Muscle of leg (tissue), 16 donors: ENCODE data around the gene KCNJ8. TPM values are rescaled to one million over a fixed set of nuclear protein-coding genes. Genes with fewer than 3 reads are reported as not detected.

Source experiments
- DNase-seq: peaks from one replicate; pipeline ENCODE4 v3.0.0; 2013
- H3K27ac ChIP-seq: one replicate; pipeline ENCODE4 v1.5.1; 2013; ENCODE audit warnings: mild to moderate bottlenecking, low read length, control low read depth
- H3K27me3 ChIP-seq: one replicate; pipeline ENCODE4 v1.6.1; 2013; ENCODE audit warnings: low read length; ENCODE audit not compliant: control insufficient read depth, insufficient read depth
- H3K36me3 ChIP-seq: one replicate; pipeline ENCODE4 v1.6.1; 2013; ENCODE audit warnings: low read length; ENCODE audit not compliant: control insufficient read depth, insufficient read depth
- H3K4me1 ChIP-seq: one replicate; pipeline ENCODE4 v1.6.1; 2013; ENCODE audit warnings: low read length; ENCODE audit not compliant: control insufficient read depth, insufficient read depth
- H3K4me3 ChIP-seq: one replicate; pipeline ENCODE4 v1.5.1; 2013; ENCODE audit warnings: low read length, control low read depth
- H3K9me3 ChIP-seq: replicated peaks from 2 replicates; pipeline ENCODE4 v1.6.1; 2013; ENCODE audit warnings: low read depth, low read length; ENCODE audit not compliant: control insufficient read depth
- WGBS: methylation state at CpG from one replicate; pipeline ENCODE4 v1.1.5; 2013; ENCODE audit warnings: missing lambda C conversion rate; ENCODE audit not compliant: insufficient coverage; 5-methylcytosine and 5-hydroxymethylcytosine counted together
- long read RNA-seq, 11 donors: transcript quantifications; one replicate each; lab custom pipeline, GENCODE V29; 2026
- polyA plus RNA-seq, 8 donors: library from polyadenylated mRNA; unstranded; fragments of 120-200 nt; gene quantifications; one replicate each; pipeline versions ENCODE4 v1.2.1 to v1.2.3, GENCODE V29; 2013; ENCODE audit warnings: inconsistent platforms in 1 of 8, low replicate concordance in 1 of 8; ENCODE audit not compliant: insufficient read length in 8 of 8, insufficient read depth in 1 of 8
- total RNA-seq: library from RNA; stranded (reverse); fragments of 120-200 nt; gene quantifications from one replicate; pipeline ENCODE4 v1.2.4, GENCODE V29; 2013

Gene KCNJ8
- total RNA-seq = 38.7 TPM
- polyA plus RNA-seq = 10 to 100 TPM; 23.7 to 37.6 (median 29.8) TPM
- long read RNA-seq, donor 1, partial matches to known transcripts = 0 of 4 reads
- long read RNA-seq, donor 1, other reads (novel, unspliced or antisense) = 0 of 4 reads
- long read RNA-seq, donor 2, partial matches to known transcripts = 0 of 4 reads
- long read RNA-seq, donor 2, other reads (novel, unspliced or antisense) = 0 of 4 reads
- long read RNA-seq, donor 3, transcript KCNJ8-201 (3 exons, 2,389 nt) = major isoform, 9 of 9 reads
- long read RNA-seq, donor 3, partial matches to known transcripts = 0 of 9 reads
- long read RNA-seq, donor 3, other reads (novel, unspliced or antisense) = 0 of 9 reads
- long read RNA-seq, donor 4, transcript KCNJ8-201 (3 exons, 2,389 nt) = major isoform, 9 of 9 reads
- long read RNA-seq, donor 4, partial matches to known transcripts = 0 of 9 reads
- long read RNA-seq, donor 4, other reads (novel, unspliced or antisense) = 0 of 9 reads
- long read RNA-seq, donor 5, transcript KCNJ8-201 (3 exons, 2,389 nt) = major isoform, 38 of 44 reads
- long read RNA-seq, donor 5, partial matches to known transcripts = 6 of 44 reads
- long read RNA-seq, donor 5, other reads (novel, unspliced or antisense) = 0 of 44 reads
- long read RNA-seq, donor 6, transcript KCNJ8-201 (3 exons, 2,389 nt) = major isoform, 18 of 18 reads
- long read RNA-seq, donor 6, partial matches to known transcripts = 0 of 18 reads
- long read RNA-seq, donor 6, other reads (novel, unspliced or antisense) = 0 of 18 reads
- long read RNA-seq, donor 7, transcript KCNJ8-201 (3 exons, 2,389 nt) = major isoform, 8 of 8 reads
- long read RNA-seq, donor 7, partial matches to known transcripts = 0 of 8 reads
- long read RNA-seq, donor 7, other reads (novel, unspliced or antisense) = 0 of 8 reads
- long read RNA-seq, donor 8, transcript KCNJ8-201 (3 exons, 2,389 nt) = major isoform, 20 of 20 reads
- long read RNA-seq, donor 8, partial matches to known transcripts = 0 of 20 reads
- long read RNA-seq, donor 8, other reads (novel, unspliced or antisense) = 0 of 20 reads
- long read RNA-seq, donor 9, transcript KCNJ8-201 (3 exons, 2,389 nt) = major isoform, 7 of 12 reads
- long read RNA-seq, donor 9, partial matches to known transcripts = 5 of 12 reads
- long read RNA-seq, donor 9, other reads (novel, unspliced or antisense) = 0 of 12 reads
- long read RNA-seq, donor 10, transcript KCNJ8-201 (3 exons, 2,389 nt) = major isoform, 11 of 11 reads
- long read RNA-seq, donor 10, partial matches to known transcripts = 0 of 11 reads
- long read RNA-seq, donor 10, other reads (novel, unspliced or antisense) = 0 of 11 reads
- long read RNA-seq, donor 11, transcript KCNJ8-201 (3 exons, 2,389 nt) = major isoform, 13 of 13 reads
- long read RNA-seq, donor 11, partial matches to known transcripts = 0 of 13 reads
- long read RNA-seq, donor 11, other reads (novel, unspliced or antisense) = 0 of 13 reads

- DNase-seq = peak; percentile 90
- peak within 1 kb of the TSS; percentile 79 for H3K27ac ChIP-seq
- no peaks in the 10 kb centered on the region for H3K9me3 ChIP-seq
- 0% methylated on average over 29 of the region's 49 CpGs for WGBS
- peak within 1 kb of the TSS; percentile 50 for H3K4me3 ChIP-seq
- no peaks in the 10 kb centered on the region for H3K36me3 ChIP-seq
- H3K4me1 ChIP-seq = peaks cover 7% of the 10 kb centered on the region
- H3K27me3 ChIP-seq = peaks cover 16% of the 10 kb centered on the region
These were observed at the start of gene KCNJ8 for GRCh38 chr12:21774358-21775132. Gene KCNJ8, minus strand, starts transcription at chr12:21774706. Its CDS starts 1,090 bp downstream, at chr12:21773616.

- H3K36me3 ChIP-seq = no peaks in the 10 kb centered on the region
- H3K4me3 ChIP-seq = no peak overlapping the region
- H3K27ac ChIP-seq = no peak overlapping the region
- H3K27me3 ChIP-seq = no peaks in the 10 kb centered on the region
- no peaks in the 10 kb centered on the region for H3K9me3 ChIP-seq
- H3K4me1 ChIP-seq = peaks cover 2% of the 10 kb centered on the region
- DNase-seq = peak; percentile 22
- WGBS = 67% methylated on average over 2 of the region's 8 CpGs
These were observed 49.1 kb upstream of the KCNJ8 start for GRCh38 chr12:21823581-21823980.

DNA sequence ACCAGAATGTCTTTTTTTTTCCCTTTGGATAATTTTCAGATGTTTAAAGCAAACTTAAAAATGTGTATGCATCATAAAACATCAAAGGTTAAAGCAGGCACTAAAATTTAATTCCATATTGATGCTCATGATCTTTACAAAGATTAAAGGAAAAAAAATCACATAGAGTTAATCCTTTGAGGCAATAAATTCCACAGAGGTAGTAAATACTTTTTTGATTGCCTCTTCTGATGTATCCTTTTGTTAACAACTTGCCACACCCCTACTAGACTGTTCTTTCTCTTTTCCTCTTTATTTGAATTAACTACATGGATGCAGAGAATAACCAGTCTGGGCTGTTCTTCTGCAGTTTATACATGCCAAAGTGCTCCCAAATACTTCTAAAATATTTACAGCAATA, 45.2 kb upstream of the KCNJ8 start:
- H3K36me3 ChIP-seq = no peaks in the 10 kb centered on the region
- H3K27ac ChIP-seq = no peak overlapping the region
- no peak overlapping the region for H3K4me3 ChIP-seq
- no peak for DNase-seq
- no peaks in the 10 kb centered on the region for H3K27me3 ChIP-seq
- H3K4me1 ChIP-seq = peaks cover 2% of the 10 kb centered on the region
- no peaks in the 10 kb centered on the region for H3K9me3 ChIP-seq

DNA sequence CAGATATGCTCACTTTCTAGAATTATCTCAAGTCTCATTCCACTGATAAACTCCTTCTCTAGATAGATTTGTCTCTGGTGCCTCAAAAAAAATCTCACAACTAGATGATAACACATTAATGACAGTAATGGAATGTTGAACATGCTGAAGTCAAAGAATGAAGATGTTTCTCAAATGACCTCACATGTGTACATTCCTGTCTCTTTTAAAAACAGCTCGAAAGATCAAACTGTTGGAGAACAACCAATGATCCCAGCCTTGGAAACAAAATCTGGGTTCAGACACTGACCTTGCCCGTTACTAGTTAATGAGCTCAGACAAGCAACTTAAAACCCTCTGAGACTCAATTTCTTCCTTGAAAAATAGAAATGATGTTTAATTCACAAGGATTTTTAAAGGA, 44.7 kb upstream of the KCNJ8 start:
- no peaks in the 10 kb centered on the region for H3K36me3 ChIP-seq
- DNase-seq = peak; percentile 57
- WGBS = no CpG with 5 or more reads among the region's 2 CpGs
- H3K4me3 ChIP-seq = no peak overlapping the region
- H3K27ac ChIP-seq = peak overlapping the region; percentile 5
- H3K27me3 ChIP-seq = no peaks in the 10 kb centered on the region
- peaks cover 2% of the 10 kb centered on the region for H3K4me1 ChIP-seq
- no peaks in the 10 kb centered on the region for H3K9me3 ChIP-seq

DNA sequence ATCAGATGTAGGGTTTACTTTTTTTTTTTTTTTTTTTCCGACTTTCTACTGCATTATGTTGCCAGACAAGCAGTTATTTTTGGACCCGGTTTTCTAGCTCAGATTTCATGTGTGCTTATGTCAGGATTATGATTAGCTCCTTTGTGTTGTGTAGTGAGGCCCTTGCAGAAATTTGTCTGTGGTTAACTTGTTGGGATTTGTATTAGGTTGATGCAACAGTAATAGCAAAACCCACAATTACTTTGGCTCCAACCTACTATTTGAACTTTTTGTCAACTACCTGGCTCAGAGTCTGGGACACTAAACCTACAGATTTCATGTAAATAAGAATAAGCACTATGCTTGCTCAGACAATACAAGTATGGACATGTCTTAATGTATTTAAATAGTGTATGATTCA, 44.1 kb upstream of the KCNJ8 start:
- WGBS = no CpG with 5 or more reads among the region's 2 CpGs
- Histone ChIP-seq H3K27me3 (no peaks in the 10 kb centered on the region), H3K36me3 (no peaks in the 10 kb centered on the region), H3K4me1 (peaks cover 2% of the 10 kb centered on the region), H3K9me3 (no peaks in the 10 kb centered on the region), H3K4me3 (no peak overlapping the region), H3K27ac (no peak overlapping the region)
- peak; percentile 80 for DNase-seq

- Histone ChIP-seq H3K9me3 (no peaks in the 10 kb centered on the region), H3K4me3 (no peak overlapping the region), H3K27ac (no peak overlapping the region), H3K4me1 (peaks cover 2% of the 10 kb centered on the region), H3K27me3 (no peaks in the 10 kb centered on the region), H3K36me3 (no peaks in the 10 kb centered on the region)
- WGBS = no CpG with 5 or more reads among the region's 1 CpG
- DNase-seq = no peak
These were observed 41.0 kb upstream of the KCNJ8 start for GRCh38 chr12:21815306-21816062.

GRCh38 chr12:21814814-21815213, 40.3 kb upstream of the KCNJ8 start:
- Histone ChIP-seq H3K27me3 (no peaks in the 10 kb centered on the region), H3K36me3 (no peaks in the 10 kb centered on the region), H3K9me3 (no peaks in the 10 kb centered on the region), H3K4me1 (peaks cover 2% of the 10 kb centered on the region), H3K27ac (no peak overlapping the region), H3K4me3 (no peak overlapping the region)
- DNase-seq = no peak
- no CpG with 5 or more reads among the region's 3 CpGs for WGBS

DNA sequence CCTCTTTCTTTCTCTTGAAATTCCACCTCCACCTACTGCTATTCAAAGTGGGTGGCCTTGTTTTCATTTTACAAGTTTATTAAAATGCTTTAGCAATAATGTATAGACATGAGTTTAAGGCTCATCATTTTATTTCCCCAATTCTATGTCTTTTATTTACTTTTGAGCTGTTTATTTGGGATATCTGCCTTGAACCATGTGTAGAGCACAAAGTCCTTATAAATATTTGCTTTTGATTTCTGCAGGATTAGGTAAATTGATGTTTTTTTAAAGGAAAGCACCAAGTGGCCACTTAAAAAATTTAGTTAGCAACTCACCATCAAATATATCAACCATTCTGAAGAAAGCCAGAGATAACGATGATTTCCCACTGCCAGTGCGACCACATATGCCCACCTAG, 39.8 kb upstream of the KCNJ8 start:
- no peak overlapping the region for H3K27ac ChIP-seq
- no peaks in the 10 kb centered on the region for H3K27me3 ChIP-seq
- H3K4me1 ChIP-seq = peaks cover under 1% of the 10 kb centered on the region
- no peaks in the 10 kb centered on the region for H3K36me3 ChIP-seq
- no peaks in the 10 kb centered on the region for H3K9me3 ChIP-seq
- DNase-seq = no peak
- WGBS = no CpG with 5 or more reads among the region's 2 CpGs
- no peak overlapping the region for H3K4me3 ChIP-seq
